ACC112 (cell line): ENCODE measurements around the gene APLP2.

Experiments
- H2AFZ ChIP-seq: fragments of 200-600 bp; sonication (generic); one replicate; pipeline ENCODE4 v1.6.0; 2017; ENCODE audit warnings: antibody characterized with exemption, low read length; ENCODE audit not compliant: unreplicated experiment
- H3K27ac ChIP-seq: fragments of 200-600 bp; sonication (generic); 2 replicates; pipeline ENCODE4 v1.5.1; 2014; ENCODE audit warnings: low read depth, mild to moderate bottlenecking, antibody characterized with exemption, low read length, moderate library complexity
- H3K27me3 ChIP-seq: fragments of 200-600 bp; sonication (generic); 2 replicates; pipeline ENCODE4 v1.6.1; 2014; ENCODE audit warnings: mild to moderate bottlenecking, antibody characterized with exemption, low read length, moderate library complexity, mixed read lengths; ENCODE audit not compliant: insufficient read depth
- H3K36me3 ChIP-seq: fragments of 200-600 bp; sonication (generic); 2 replicates; pipeline ENCODE4 v1.6.1; 2016; ENCODE audit warnings: mild to moderate bottlenecking, antibody characterized with exemption, low read length, moderate library complexity, mixed read lengths; ENCODE audit not compliant: insufficient read depth
- H3K4me1 ChIP-seq: fragments of 200-600 bp; sonication (generic); one replicate; pipeline ENCODE4 v1.6.1; 2016; ENCODE audit warnings: low read length, mixed read lengths; ENCODE audit not compliant: insufficient read depth, unreplicated experiment, control insufficient read depth
- H3K4me3 ChIP-seq: fragments of 200-600 bp; sonication (generic); 2 replicates; pipeline ENCODE4 v1.5.1; 2014; ENCODE audit warnings: mild to moderate bottlenecking, low read depth, low read length
- H3K79me2 ChIP-seq: fragments of 200-600 bp; sonication (generic); one replicate; pipeline ENCODE4 v1.6.0; 2016; ENCODE audit warnings: low read length; ENCODE audit not compliant: control insufficient read depth, unreplicated experiment, insufficient read depth

The APLP2 gene

GRCh38 chr11:130159657-130160497 is 90.2 kb downstream of the APLP2 start, which contains the start of gene ST14:
TSS of gene ST14 (plus strand) at chr11:130159782. CDS start at chr11:130159980, 198 bp downstream.
- Histone ChIP-seq H3K4me1 (peaks cover 10% of the 10 kb centered on the region), H2AFZ (no peak within 1 kb of the TSS), H3K4me3 (peak within 1 kb of the TSS; percentile 69), H3K79me2 (no peaks in the 10 kb centered on the region), H3K27ac (no peak within 1 kb of the TSS), H3K27me3 (peaks cover 47% of the 10 kb centered on the region), H3K36me3 (no peaks in the 10 kb centered on the region)

GRCh38 chr11:130160498-130161155 is 90.9 kb downstream of the APLP2 start:
- H3K27me3 ChIP-seq = peaks cover 47% of the 10 kb centered on the region
- H3K4me1 ChIP-seq = peaks cover 10% of the 10 kb centered on the region
- H3K79me2 ChIP-seq = no peaks in the 10 kb centered on the region
- H3K27ac ChIP-seq = no peak overlapping the region
- H3K4me3 ChIP-seq = peak overlapping the region; percentile 69; the same call in 1 of the 2 replicates
- H2AFZ ChIP-seq = no peak overlapping the region
- H3K36me3 ChIP-seq = no peaks in the 10 kb centered on the region

- Histone ChIP-seq H3K4me1 (peaks cover 11% of the 10 kb centered on the region), H3K36me3 (no peaks in the 10 kb centered on the region), H3K27ac (no peak overlapping the region), H2AFZ (no peak overlapping the region), H3K79me2 (no peaks in the 10 kb centered on the region), H3K27me3 (peaks cover 47% of the 10 kb centered on the region), H3K4me3 (no peak overlapping the region)
Measured at GRCh38 chr11:130161441-130162145, 91.9 kb downstream of the APLP2 start.

GRCh38 chr11:130162733-130163132 is 93.0 kb downstream of the APLP2 start:
- Histone ChIP-seq H3K27me3 (peaks cover 47% of the 10 kb centered on the region), H3K27ac (no peak overlapping the region), H3K4me1 (peaks cover 8% of the 10 kb centered on the region), H3K79me2 (no peaks in the 10 kb centered on the region), H2AFZ (no peak overlapping the region), H3K4me3 (no peak overlapping the region), H3K36me3 (no peaks in the 10 kb centered on the region)

- H3K4me3 ChIP-seq = no peak overlapping the region
- peaks cover 14% of the 10 kb centered on the region for H3K4me1 ChIP-seq
- H2AFZ ChIP-seq = no peak overlapping the region
- no peak overlapping the region for H3K27ac ChIP-seq
- no peaks in the 10 kb centered on the region for H3K79me2 ChIP-seq
- H3K36me3 ChIP-seq = no peaks in the 10 kb centered on the region
- H3K27me3 ChIP-seq = peaks cover 42% of the 10 kb centered on the region
Measured at GRCh38 chr11:130163346-130164220, 93.9 kb downstream of the APLP2 start.

GRCh38 chr11:130164221-130164570 is 94.5 kb downstream of the APLP2 start:
- Histone ChIP-seq H3K4me1 (peaks cover 14% of the 10 kb centered on the region), H2AFZ (no peak overlapping the region), H3K27me3 (peaks cover 36% of the 10 kb centered on the region), H3K4me3 (no peak overlapping the region), H3K27ac (no peak overlapping the region), H3K79me2 (no peaks in the 10 kb centered on the region), H3K36me3 (no peaks in the 10 kb centered on the region)

- peaks cover 14% of the 10 kb centered on the region for H3K4me1 ChIP-seq
- H3K4me3 ChIP-seq = no peak overlapping the region
- peaks cover 20% of the 10 kb centered on the region for H3K27me3 ChIP-seq
- H2AFZ ChIP-seq = no peak overlapping the region
- no peaks in the 10 kb centered on the region for H3K36me3 ChIP-seq
- peak overlapping the region; percentile 38; the same call in 1 of the 2 replicates for H3K27ac ChIP-seq
- H3K79me2 ChIP-seq = no peaks in the 10 kb centered on the region
Measured at GRCh38 chr11:130165601-130166456, 96.1 kb downstream of the APLP2 start.

GRCh38 chr11:130166457-130166784 is 96.7 kb downstream of the APLP2 start:
- Histone ChIP-seq H3K4me3 (no peak overlapping the region), H3K4me1 (peaks cover 14% of the 10 kb centered on the region), H2AFZ (no peak overlapping the region), H3K27ac (peak overlapping the region; percentile 38; the same call in 1 of the 2 replicates), H3K79me2 (no peaks in the 10 kb centered on the region), H3K27me3 (peaks cover 14% of the 10 kb centered on the region), H3K36me3 (no peaks in the 10 kb centered on the region)

- Histone ChIP-seq H2AFZ (no peak overlapping the region), H3K27ac (peak overlapping the region; percentile 25; the same call in 1 of the 2 replicates), H3K4me1 (peaks cover 14% of the 10 kb centered on the region), H3K4me3 (no peak overlapping the region), H3K36me3 (no peaks in the 10 kb centered on the region), H3K27me3 (peaks cover 7% of the 10 kb centered on the region), H3K79me2 (no peaks in the 10 kb centered on the region)
Measured at GRCh38 chr11:130167146-130167545, 97.5 kb downstream of the APLP2 start.
